ENCODE data around the gene NIPAL4.

The NIPAL4 gene

GRCh38 chr5:157444224-157444623 lies 15.8 kb upstream of the NIPAL4 start:
- no peak for DNase-seq (ENCODE audit: low spot score)
- in situ Hi-C loops (cut with MboI; ENCODE audit: low pct_unique_long_range_greater_than_20kb, low sequenced_read_pairs, unreplicated experiment): no loop called here
- no peak for TF ChIP-seq CTCF (IDR thresholded peaks at IDR 0.05; ENCODE audit: extremely low read depth, insufficient read depth, missing control alignments)

GRCh38 chr5:157445745-157446411 lies 14.1 kb upstream of the NIPAL4 start:
- TF ChIP-seq CTCF (IDR thresholded peaks at IDR 0.05; ENCODE audit: extremely low read depth, insufficient read depth, missing control alignments): no peak
- in situ Hi-C loops (cut with MboI; ENCODE audit: low pct_unique_long_range_greater_than_20kb, low sequenced_read_pairs, unreplicated experiment): no loop called here
- DNase-seq (ENCODE audit: low spot score): no peak

GRCh38 chr5:157446412-157446935 lies 13.5 kb upstream of the NIPAL4 start:
- in situ Hi-C loops (cut with MboI; ENCODE audit: low pct_unique_long_range_greater_than_20kb, low sequenced_read_pairs, unreplicated experiment): no loop called here
- no peak for DNase-seq (ENCODE audit: low spot score)

GRCh38 chr5:157447201-157447637 lies 12.8 kb upstream of the NIPAL4 start:
- no peak for DNase-seq (ENCODE audit: low spot score)
- TF ChIP-seq CTCF (IDR thresholded peaks at IDR 0.05; ENCODE audit: extremely low read depth, insufficient read depth, missing control alignments): no peak
- in situ Hi-C loops (cut with MboI; ENCODE audit: low pct_unique_long_range_greater_than_20kb, low sequenced_read_pairs, unreplicated experiment): no loop called here

More at GRCh38 chr5:157446412-157446935, 13.5 kb upstream of the NIPAL4 start:
- no peak for TF ChIP-seq CTCF (IDR thresholded peaks at IDR 0.05; ENCODE audit: extremely low read depth, insufficient read depth, missing control alignments)

GRCh38 chr5:157449011-157449723 lies 10.8 kb upstream of the NIPAL4 start:
- no peak for TF ChIP-seq CTCF (IDR thresholded peaks at IDR 0.05; ENCODE audit: extremely low read depth, insufficient read depth, missing control alignments)
- no peak for DNase-seq (ENCODE audit: low spot score)
- in situ Hi-C loops (cut with MboI; ENCODE audit: low pct_unique_long_range_greater_than_20kb, low sequenced_read_pairs, unreplicated experiment): no loop called here

GRCh38 chr5:157450024-157450423 lies 10.0 kb upstream of the NIPAL4 start:
- in situ Hi-C loops (cut with MboI; ENCODE audit: low pct_unique_long_range_greater_than_20kb, low sequenced_read_pairs, unreplicated experiment): no loop called here
- DNase-seq (ENCODE audit: low spot score): no peak
- no peak for TF ChIP-seq CTCF (IDR thresholded peaks at IDR 0.05; ENCODE audit: extremely low read depth, insufficient read depth, missing control alignments)
